HG02938 (cell line): Measurements from ENCODE around the gene BEAN1.
"Not testable (repeated sequence)": the region's sequence is repeated elsewhere in the genome, so short reads cannot be mapped to it uniquely, and the experiment has no call there.

ENCODE experiments used
- ATAC-seq: cut with Tn5 transposase; IDR thresholded peaks from one replicate; pipeline ENCODE4 v1.9.1; 2021; ENCODE audit warnings: mild to moderate bottlenecking, moderate library complexity; ENCODE audit not compliant: unreplicated experiment

Gene BEAN1

DNA sequence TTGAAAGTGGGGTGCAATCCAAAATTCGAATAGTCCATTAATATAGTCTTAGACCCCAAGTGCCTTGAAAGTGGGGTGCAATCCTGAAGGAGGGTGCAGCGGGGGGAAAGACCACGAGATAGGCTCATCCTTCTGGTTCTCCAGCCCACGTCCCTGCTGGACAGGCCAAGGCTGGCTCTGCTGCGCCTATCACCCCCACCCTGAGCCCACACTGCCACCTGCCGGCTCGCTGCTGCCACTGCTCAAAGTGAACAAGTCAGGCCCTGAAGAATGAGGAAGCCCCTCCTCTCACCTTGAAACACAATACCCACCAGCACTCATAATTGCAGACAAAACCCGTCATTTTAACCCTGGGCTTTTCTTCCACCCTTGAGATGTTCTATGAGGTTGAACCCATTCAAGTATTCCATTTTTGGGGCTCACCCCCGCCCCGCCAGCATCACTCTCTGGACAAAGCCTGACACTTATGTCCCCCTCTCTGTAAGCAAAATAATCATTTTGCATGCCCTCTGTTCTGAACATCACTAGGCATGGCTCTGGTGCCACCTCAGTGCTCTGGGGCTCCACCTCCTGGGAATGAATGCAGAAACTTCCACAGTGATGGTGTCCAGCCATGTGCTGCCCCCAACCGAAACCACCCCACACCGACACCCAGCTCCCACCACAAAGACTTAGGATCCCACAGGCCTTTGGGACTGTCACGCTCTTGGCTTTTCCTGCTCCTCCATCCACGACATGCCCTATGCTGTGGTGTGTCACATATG lies 56.8 kb downstream of the BEAN1 start:
- ATAC-seq: peak; percentile 68

DNA sequence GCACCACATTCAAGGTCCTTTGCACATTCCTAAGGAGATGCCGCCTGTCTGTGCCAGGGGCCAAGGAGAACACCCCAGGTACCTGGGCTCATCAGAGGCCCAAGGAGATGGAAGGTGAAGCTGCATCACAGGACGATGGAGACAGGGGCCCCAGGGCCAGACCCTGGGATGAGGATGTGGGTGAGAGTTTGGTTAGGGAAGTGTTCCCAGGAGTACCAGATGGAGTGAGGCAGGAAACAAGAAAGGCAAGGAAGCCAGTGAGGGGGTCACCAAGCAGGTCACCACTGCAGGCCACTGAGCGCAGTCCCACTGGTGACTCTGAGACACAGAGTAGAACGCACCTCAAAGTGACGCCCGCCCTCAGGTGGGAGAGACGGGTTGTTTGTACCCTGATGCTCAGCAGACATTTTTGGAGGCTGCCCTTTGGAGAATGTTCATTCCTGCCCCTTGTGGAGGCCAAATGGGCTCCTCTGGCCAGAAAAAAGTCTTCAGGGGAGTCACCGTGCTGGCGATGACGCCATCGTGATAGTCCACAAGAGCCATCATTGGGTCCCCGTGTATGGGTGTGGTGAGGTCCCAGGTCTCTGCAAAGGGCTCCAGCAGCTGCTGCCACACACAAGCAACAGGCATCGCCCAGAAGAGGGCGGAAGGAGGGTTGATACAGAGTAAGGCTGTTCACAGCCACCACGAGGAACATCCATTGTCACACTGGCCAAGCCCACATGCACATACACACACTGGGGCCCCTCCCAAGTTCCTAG lies 57.5 kb downstream of the BEAN1 start:
- no peak for ATAC-seq

- no peak for ATAC-seq
These were observed 58.3 kb downstream of the BEAN1 start for GRCh38 chr16:66485376-66485775.

- no peak for ATAC-seq
These were observed 59.2 kb downstream of the BEAN1 start for GRCh38 chr16:66486199-66486772.

DNA sequence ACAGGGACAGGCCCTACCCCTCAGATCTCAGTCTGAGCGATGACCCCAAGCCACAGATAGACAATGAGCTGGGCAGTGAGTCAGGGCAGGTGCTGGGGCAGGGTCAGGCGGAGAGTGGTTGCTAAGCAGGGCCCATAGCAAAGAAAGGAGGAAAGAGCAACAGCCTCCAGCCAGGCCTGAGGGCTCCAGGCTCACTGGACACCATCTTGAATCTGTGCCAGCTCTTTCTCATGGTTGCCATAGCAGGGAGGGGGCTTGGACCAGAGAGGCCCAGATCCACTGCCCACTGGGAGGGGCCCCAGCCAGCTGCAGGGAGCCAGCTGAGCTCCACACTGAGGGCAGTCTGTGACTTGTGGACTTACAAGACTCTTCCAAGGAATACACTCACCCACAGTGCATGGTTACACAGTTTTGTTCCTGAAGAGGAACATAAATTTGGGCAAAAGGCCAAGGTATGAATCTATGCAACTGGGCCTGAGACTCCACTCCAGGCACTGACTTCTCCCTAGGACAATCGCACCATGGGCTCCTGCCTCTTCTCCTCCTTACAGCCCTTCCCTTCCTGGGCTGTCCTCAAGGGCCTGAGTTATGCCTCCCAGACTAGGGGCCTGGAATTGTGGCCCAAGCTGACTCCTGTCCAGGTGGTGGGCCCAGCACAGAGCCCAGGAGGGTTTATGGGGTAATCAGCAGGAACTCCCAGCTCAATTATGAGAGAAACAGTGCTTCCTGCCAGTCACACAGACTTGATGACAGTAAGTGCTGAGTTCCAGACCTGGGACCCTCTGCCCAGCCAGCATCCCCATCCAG lies 59.9 kb downstream of the BEAN1 start:
- ATAC-seq: no peak

DNA sequence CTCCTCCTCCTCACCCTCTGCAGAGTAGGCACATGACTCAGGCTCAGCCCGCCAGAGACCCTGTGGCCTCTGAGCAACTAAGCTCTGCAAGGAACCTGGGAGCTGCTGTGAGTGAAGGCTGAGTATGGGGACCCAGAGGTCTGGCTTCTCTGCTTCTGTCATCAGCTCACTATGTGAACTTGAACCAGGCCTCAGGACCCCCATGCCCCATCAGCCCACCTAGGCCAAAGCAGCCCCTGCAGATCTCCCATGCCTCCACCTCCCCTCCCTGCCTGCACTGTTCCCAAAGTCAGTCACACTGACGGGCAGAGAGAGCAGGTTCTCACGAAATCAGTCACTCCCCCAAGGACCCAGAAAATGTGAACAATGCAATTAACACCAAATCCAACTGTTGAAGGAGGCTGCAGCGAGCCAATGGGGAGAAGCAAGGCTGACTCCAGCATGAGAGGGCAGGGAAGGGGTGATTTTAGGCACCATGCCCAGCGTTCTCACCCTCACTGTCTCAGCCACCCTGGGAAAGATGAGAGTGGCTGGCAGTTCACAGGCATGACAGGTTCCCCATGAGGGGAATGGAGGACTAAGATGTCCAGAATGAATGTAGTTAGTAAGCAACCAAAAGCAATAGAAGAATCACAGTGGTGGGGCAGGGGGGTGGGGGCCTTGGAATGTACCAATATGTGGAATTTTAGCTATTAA lies 60.6 kb downstream of the BEAN1 start:
- no peak for ATAC-seq

DNA sequence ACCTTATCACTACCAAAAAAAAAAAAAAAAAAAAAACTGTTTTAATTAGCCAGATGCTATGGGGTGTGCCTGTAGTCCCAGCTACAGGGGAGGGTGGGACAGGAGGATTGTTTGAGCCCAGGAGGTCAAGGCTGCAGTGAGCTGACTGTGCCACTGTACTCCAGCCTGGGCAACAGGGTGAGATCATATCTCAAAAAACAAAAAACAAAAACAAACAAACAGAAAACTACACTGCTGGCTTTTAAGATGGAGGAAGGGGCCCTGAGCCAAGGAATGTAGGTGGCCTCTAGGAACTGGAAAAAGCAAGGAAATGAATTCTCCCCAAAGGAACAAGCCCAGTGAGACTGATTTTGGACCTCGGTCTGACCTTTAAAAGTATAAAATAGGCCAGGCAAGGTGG lies 61.4 kb downstream of the BEAN1 start:
- no peak for ATAC-seq

- ATAC-seq: no peak
These were observed 62.3 kb downstream of the BEAN1 start for GRCh38 chr16:66489385-66489784.

- no peak for ATAC-seq
These were observed 62.7 kb downstream of the BEAN1 start for GRCh38 chr16:66489818-66490217.

- ATAC-seq: no peak
These were observed 64.0 kb downstream of the BEAN1 start for GRCh38 chr16:66490774-66491715.

DNA sequence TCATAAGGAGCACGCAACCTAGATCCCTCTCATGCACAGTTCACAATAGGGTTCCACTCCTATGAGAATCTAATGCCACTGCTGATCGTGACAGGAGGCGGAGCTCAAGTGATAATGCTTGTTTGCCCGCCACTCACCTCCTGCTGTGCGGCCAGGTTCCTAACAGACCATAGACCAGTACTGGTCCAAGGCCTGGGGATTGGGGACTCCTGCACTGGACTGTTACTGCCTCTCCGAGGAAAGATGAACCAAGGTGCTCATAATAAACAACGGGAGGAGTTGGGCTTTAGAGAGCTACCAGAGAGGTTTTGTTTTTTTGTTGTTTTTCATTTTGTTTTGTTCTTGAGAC lies 64.6 kb downstream of the BEAN1 start:
- no peak for ATAC-seq

- ATAC-seq: no peak
These were observed 66.7 kb downstream of the BEAN1 start for GRCh38 chr16:66493490-66494401.

- ATAC-seq: no peak
These were observed 67.8 kb downstream of the BEAN1 start for GRCh38 chr16:66494916-66495315.

DNA sequence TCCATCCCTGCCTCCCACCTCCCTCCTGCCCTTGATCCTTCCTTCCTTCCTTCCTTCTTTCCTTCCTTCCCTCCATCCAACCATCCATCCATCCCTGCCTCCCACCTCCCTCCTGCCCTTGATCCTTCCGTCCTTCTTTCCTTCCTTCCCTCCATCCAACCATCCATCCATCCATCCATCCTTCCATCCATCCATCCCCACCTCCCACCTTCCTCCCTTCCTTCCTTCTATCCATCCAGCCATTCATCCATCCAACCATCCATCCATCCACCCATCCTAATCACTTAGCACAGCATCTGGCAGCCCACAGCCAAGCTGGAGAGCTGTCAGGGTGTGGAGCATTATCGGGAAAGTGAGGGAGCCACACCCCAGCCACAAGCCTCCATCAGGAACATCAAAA lies 68.3 kb downstream of the BEAN1 start:
- ATAC-seq: no peak

DNA sequence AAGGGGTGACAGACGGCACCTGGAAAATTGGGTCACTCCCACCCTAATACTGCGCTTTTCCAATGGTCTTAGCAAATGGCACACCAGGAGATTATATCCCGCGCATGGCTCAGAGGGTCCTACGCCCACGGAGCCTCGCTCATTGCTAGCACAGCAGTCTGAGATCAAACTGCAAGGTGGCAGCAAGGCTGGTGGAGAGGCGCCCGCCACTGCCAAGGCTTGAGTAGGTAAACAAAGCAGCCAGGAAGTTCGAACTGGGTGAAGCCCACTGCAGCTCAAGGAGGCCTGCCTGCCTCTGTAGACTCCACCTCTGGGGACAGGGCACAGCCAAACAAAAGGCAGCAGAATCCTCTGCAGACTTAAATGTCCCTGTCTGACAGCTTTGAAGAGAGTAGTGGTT lies 69.1 kb downstream of the BEAN1 start:
- ATAC-seq: not testable (repeated sequence)

- not testable (repeated sequence) for ATAC-seq
These were observed 70.8 kb downstream of the BEAN1 start for GRCh38 chr16:66497921-66498320.

GRCh38 chr16:66501563-66501962 lies 74.5 kb downstream of the BEAN1 start:
- ATAC-seq: not testable (repeated sequence)
